Parathyroid adenoma (tissue), 2 donors: Measurements from ENCODE around the gene ALPL.

ENCODE experiments used
- H2AFZ ChIP-seq: fragments of 300-600 bp; sonication (generic); one replicate; pipeline ENCODE4 v1.7.0; 2017; ENCODE audit warnings: antibody characterized with exemption, mild to moderate bottlenecking
- H3K27ac ChIP-seq: fragments of 300-600 bp; sonication (generic); one replicate; pipeline ENCODE4 v1.7.0; 2017
- H3K27me3 ChIP-seq: fragments of 300-600 bp; sonication (generic); one replicate; pipeline ENCODE4 v1.7.0; 2017; ENCODE audit warnings: low read length; ENCODE audit not compliant: control insufficient read depth, insufficient read depth
- H3K36me3 ChIP-seq: fragments of 300-600 bp; sonication (generic); one replicate; pipeline ENCODE4 v1.7.0; 2017; ENCODE audit warnings: low read length; ENCODE audit not compliant: control insufficient read depth, insufficient read depth
- H3K4me1 ChIP-seq: fragments of 300-600 bp; sonication (generic); one replicate; pipeline ENCODE4 v1.7.0; 2017; ENCODE audit warnings: control low read depth
- H3K4me2 ChIP-seq: fragments of 300-600 bp; sonication (generic); one replicate; pipeline ENCODE4 v1.7.0; 2017; ENCODE audit warnings: low read length
- H3K4me3 ChIP-seq: fragments of 300-600 bp; sonication (generic); one replicate; pipeline ENCODE4 v1.7.0; 2017; ENCODE audit warnings: low read depth, low read length
- H3K79me2 ChIP-seq: fragments of 300-600 bp; sonication (generic); one replicate; pipeline ENCODE4 v1.7.0; 2017; ENCODE audit warnings: control low read depth
- H3K9ac ChIP-seq: fragments of 300-600 bp; sonication (generic); one replicate; pipeline ENCODE4 v1.7.0; 2017; ENCODE audit warnings: mild to moderate bottlenecking
- H3K9me3 ChIP-seq: fragments of 300-600 bp; sonication (generic); one replicate; pipeline ENCODE4 v1.7.0; 2017; ENCODE audit warnings: low read length; ENCODE audit not compliant: control insufficient read depth
- CTCF ChIP-seq: fragments of 300-600 bp; sonication (generic); IDR thresholded peaks from one replicate; pipeline ENCODE4 v1.7.0; 2017; ENCODE audit warnings: antibody characterized with exemption, mild to moderate bottlenecking
- donor health status: primary hyperparathyroidism.

Gene ALPL

GRCh38 chr1:21620011-21620410 is 110.8 kb downstream of the ALPL start:
- no peak overlapping the region for H3K4me3 ChIP-seq
- H3K9me3 ChIP-seq, result no peaks in the 10 kb centered on the region
- H3K4me2 ChIP-seq, result no peak overlapping the region
- no peak overlapping the region for H3K9ac ChIP-seq
- H3K27me3 ChIP-seq, result no peaks in the 10 kb centered on the region
- TF ChIP-seq CTCF, result no peak
- H3K27ac ChIP-seq, result no peak overlapping the region
- no peak overlapping the region for H2AFZ ChIP-seq
- no peaks in the 10 kb centered on the region for H3K79me2 ChIP-seq
- H3K4me1 ChIP-seq, result peaks cover 24% of the 10 kb centered on the region
- H3K36me3 ChIP-seq, result no peaks in the 10 kb centered on the region

- Histone ChIP-seq H3K4me3 (no peak overlapping the region), H2AFZ (no peak overlapping the region), H3K27me3 (no peaks in the 10 kb centered on the region), H3K4me2 (peak overlapping the region; percentile 32), H3K9ac (no peak overlapping the region), H3K9me3 (no peaks in the 10 kb centered on the region), H3K79me2 (no peaks in the 10 kb centered on the region), H3K36me3 (no peaks in the 10 kb centered on the region), H3K4me1 (peaks cover 29% of the 10 kb centered on the region), H3K27ac (no peak overlapping the region)
- no peak for TF ChIP-seq CTCF
Measured at GRCh38 chr1:21620496-21620895, 111.3 kb downstream of the ALPL start.

DNA sequence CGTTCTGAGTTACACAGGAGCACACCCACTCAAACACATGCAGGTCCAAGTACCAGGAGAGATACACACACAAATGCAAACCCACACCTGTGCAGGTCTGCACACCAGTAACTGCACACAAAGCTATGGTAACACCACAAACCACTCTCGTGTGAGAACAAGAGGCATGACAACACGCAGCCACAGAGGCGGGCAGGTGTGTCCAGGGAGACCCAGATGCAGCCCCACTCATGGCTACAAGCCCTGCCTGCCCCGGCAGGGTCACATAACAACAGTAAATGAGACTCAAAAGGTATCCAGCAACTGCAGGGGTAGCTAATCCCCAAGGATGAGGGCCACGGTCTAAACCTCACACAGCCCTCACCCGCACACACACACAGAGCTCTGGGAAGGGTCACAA is 111.8 kb downstream of the ALPL start:
- H3K4me1 ChIP-seq, result peaks cover 29% of the 10 kb centered on the region
- no peak for TF ChIP-seq CTCF

GRCh38 chr1:21621761-21622436 is 112.7 kb downstream of the ALPL start:
- peak overlapping the region; percentile 31 for H3K4me3 ChIP-seq
- no peak overlapping the region for H3K27ac ChIP-seq
- H3K4me2 ChIP-seq, result peak overlapping the region; percentile 69
- H3K36me3 ChIP-seq, result no peaks in the 10 kb centered on the region
- H2AFZ ChIP-seq, result no peak overlapping the region
- no peak for TF ChIP-seq CTCF
- no peaks in the 10 kb centered on the region for H3K9me3 ChIP-seq
- H3K9ac ChIP-seq, result no peak overlapping the region
- H3K4me1 ChIP-seq, result peaks cover 29% of the 10 kb centered on the region
- no peaks in the 10 kb centered on the region for H3K79me2 ChIP-seq
- no peaks in the 10 kb centered on the region for H3K27me3 ChIP-seq

More for the DNA sequence above, 111.8 kb downstream of the ALPL start:
- Histone ChIP-seq H3K4me2 (no peak overlapping the region), H3K4me3 (no peak overlapping the region), H3K27me3 (no peaks in the 10 kb centered on the region), H2AFZ (no peak overlapping the region), H3K9me3 (no peaks in the 10 kb centered on the region), H3K36me3 (no peaks in the 10 kb centered on the region), H3K79me2 (no peaks in the 10 kb centered on the region), H3K9ac (no peak overlapping the region), H3K27ac (no peak overlapping the region)
